Gastroesophageal sphincter (tissue), 3 donors: ENCODE measurements around the gene USP6NL.

ENCODE experiments used
- EP300 ChIP-seq: sonication (generic); formaldehyde crosslinking; IDR thresholded peaks from one replicate; pipeline ENCODE4 v1.6.1; 2017; ENCODE audit warnings: antibody characterized with exemption, mild to moderate bottlenecking
- POLR2AphosphoS5 ChIP-seq: sonication (generic); formaldehyde crosslinking; IDR thresholded peaks from one replicate; pipeline ENCODE4 v1.6.1; 2017; ENCODE audit warnings: antibody characterized with exemption
- TF ChIP-seq, protein P1 (sequence below), 4 experiments: fragments of 200-600 bp in 2 of 4; fragments of 450-650 bp in 2 of 4; sonication (generic) in 1 of 4; IDR thresholded peaks; one replicate each; pipeline ENCODE4 v1.5.1; 2017 to 2019; ENCODE audit warnings: antibody characterized with exemption in 4 of 4, mild to moderate bottlenecking in 2 of 4, moderate library complexity in 2 of 4

GRCh38 chr10:11510281-11510680 is 101.2 kb downstream of the USP6NL start:
- TF ChIP-seq, protein P1, sequence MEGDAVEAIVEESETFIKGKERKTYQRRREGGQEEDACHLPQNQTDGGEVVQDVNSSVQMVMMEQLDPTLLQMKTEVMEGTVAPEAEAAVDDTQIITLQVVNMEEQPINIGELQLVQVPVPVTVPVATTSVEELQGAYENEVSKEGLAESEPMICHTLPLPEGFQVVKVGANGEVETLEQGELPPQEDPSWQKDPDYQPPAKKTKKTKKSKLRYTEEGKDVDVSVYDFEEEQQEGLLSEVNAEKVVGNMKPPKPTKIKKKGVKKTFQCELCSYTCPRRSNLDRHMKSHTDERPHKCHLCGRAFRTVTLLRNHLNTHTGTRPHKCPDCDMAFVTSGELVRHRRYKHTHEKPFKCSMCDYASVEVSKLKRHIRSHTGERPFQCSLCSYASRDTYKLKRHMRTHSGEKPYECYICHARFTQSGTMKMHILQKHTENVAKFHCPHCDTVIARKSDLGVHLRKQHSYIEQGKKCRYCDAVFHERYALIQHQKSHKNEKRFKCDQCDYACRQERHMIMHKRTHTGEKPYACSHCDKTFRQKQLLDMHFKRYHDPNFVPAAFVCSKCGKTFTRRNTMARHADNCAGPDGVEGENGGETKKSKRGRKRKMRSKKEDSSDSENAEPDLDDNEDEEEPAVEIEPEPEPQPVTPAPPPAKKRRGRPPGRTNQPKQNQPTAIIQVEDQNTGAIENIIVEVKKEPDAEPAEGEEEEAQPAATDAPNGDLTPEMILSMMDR (IDR thresholded peaks at IDR 0.05), result no peak
- no peak for TF ChIP-seq POLR2AphosphoS5
- TF ChIP-seq EP300, result no peak
